NCI-H2107 treated with DMSO at 0.1 percent for 48 hours (cell line): ENCODE results near the gene CREG1.
A peak's percentile ranks its signal among the peaks of the same experiment; 100 is the strongest.
"Not testable (repeated sequence)": the region's sequence is repeated elsewhere in the genome, so short reads cannot be mapped to it uniquely, and the experiment has no call there.

Experiments used
- DNase-seq: peaks from one replicate; lab custom pipeline; 2025; ENCODE audit not compliant: unreplicated experiment; lab: John Stamatoyannopoulos, UW

The CREG1 gene

DNA sequence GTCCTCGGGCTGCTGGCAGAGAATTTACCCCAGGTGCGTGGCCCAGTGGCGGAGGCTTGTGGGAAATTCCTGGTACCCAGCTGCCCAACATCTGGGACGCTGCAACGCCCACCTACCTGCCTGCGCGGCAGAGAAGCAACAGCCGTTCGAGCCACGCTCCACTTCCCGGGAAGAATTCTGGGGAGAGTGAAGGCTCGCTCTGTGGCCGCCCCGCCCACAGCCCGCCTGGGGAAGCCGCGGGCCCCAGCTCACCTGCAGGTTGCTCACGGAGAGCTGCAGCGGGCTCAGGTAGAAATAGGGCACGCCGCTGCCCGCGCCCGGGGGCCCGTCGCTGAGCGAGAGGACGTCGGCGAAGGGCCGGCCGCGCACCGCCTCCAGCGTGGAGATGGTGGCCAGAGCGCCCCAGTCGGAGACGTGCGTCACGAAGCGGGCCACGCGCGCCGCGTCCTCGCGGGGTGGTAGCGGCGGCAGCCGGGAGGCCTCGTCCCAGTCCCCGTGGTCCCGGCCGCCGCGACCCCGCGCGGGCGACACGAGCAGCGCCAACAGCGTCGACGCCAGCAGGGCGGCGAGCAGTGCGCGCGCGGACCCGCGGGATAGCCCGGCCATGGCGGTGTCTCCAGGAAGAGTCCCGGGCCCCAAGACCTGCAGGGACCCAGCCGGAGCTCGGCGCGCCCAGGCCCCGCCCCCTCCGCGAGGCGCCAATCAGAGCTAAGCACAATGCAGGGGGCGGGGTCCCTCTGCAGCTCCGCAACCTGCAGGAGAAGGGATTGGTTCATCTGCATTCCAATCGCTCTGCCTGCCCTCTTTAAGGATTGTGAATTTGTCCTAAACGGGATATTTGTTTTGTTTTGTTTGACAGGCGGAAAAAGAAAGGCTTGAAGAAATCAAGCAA lies at the start of gene CREG1:
TSS of gene CREG1 (minus strand) at position 627 of the 892 bp plus-strand sequence.
- DNase-seq = peak; percentile 85

GRCh38 chr1:167602840-167603239 lies 49.3 kb upstream of the CREG1 start:
- DNase-seq = no peak

DNA sequence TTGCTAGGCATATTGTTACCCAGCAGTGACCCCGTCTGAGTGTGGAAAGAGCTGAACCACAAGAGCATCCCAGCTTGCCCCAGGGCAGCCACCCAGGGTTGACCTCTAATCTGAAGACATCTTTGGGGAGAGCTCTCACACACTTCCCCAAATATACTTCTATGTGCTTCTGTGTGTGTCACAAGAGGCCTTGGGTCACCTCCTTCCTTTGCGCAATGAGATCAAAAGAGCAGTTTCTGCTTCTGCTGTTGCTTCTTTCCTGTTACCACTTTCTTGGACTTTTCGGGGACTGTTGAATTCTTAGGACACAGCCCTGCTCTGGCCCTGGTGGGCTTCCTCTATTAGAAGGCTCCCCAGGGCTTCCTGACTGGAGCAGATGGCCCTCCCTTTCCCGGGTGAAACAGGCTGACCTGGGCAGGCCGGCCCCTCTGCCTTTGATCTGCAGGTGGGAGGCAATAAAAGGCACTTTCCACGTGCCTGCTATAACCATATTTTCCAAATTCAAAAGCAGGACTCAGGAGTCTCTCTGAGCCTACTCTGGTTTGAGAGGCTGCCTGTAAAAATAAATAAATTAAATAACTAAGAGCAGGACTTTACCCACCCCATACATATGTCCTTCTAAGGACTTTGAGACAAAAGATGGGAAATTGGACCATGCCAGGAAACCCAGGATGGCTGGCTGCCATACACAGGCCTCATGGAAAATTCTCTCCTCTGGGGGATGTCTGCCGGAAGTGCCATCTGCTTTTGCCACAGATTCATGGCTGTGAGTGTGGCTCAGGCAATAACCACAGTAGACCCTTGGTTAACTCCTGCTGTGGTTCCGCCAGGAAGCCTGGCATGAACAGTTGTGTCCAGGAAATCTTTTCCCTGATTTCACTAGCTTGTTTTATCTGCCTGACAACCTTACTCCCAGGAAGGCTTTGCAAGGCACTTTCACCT lies 48.2 kb upstream of the CREG1 start:
- no peak for DNase-seq

DNA sequence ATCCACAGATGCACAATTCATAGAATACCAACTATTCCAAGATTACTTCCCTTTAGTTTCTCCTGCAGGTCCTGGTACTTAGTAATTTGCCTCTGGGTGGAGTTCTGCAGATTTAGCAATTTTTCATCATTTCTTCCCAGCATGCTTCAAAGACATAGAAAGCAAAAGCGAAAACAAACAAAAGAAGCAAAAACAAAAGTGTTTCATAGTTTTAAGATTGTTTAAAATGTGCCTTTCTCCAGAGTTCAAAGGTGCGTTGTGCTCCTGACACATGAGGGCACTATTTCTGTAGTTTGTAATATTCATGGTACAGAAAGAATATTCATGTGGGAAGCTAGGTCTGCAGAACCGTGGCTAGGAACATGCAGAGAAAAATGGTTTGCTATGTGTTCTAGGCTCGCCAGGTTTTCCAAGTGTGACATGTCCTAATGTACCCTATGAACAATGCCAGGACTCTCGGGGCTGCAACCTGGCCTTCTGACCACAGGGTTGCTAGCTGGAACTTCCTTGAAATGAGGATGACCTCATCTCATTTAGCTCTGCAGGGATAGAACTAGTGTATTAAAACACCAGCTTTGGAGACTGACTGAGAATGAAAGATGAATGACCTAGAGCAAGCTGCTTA lies 46.5 kb upstream of the CREG1 start:
- DNase-seq = peak; percentile 71

DNA sequence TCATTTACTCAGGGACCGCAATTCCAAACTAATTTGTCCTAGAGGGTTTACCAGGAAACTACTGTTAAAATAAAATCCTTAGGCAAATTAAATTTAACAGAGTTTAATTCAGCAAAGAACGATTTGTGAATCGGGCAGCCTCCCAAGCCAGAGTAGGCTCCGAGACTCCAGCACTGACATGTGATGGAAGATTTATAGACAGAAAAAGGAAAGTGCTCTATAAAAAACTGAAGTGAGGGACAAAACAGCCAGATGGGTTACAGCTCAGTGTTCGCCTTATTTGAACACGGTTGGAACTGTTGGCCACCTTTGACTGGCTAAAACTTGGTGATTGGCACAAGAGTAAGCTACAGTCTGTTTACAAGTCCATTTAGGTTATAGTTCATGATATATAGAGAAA lies 41.3 kb upstream of the CREG1 start:
- no peak for DNase-seq

DNA sequence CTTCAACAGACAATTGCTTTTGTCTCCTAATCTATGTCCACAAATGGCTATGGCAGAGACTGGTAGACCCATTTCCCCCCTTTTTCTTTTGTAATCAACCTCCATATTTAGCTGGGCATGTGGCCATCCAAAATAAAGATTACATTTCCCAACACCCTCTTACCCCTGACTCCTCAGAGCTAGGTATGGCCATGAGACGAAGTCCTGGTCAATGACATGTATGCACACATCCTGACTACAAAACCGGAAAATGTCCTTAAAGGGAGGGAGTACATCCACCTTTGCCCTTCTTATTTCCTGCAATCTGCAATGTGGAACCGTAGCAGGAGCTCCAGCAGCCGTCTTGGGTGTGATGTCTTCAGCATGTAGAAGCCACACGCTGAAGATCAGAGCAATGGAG lies 40.3 kb upstream of the CREG1 start:
- DNase-seq = no peak

DNA sequence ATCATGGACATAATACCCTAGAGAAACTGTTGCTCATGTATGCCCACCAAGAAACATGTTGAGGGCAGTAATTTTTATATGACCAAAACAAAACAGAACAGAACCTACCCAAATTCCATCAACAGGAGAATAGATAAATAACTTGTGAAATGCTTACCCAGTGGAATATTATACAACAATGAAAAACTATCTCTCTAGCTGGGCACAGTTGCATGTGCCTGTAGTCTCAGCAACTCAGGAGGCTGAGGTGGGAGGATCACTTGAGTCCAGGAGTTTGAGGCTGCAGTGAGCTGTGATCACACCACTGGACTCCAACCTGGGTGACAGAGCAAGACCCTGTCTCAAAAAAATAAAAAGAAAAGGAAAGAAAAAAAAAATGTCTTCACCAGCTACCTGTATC lies 38.9 kb upstream of the CREG1 start:
- DNase-seq = no peak

DNA sequence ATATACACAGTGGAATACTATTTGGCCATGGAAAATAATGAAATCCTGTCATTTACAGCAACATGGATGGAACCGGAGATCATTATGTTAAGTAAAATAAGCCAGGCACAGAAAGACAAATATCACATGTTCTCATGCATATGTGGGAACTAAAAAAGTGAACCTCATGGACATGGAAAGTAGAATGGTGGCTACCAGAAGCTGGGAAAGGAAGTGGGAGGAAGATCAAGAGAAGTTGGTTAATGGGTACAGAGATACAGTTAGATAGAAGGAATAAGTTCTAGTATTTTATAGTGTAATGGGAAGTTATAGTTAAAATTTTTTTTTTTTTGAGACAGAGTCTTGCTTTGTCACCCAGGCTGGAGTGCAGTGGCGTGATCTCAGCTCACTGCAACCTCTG lies 34.8 kb upstream of the CREG1 start:
- no peak for DNase-seq

- DNase-seq = no peak
These were observed 34.3 kb upstream of the CREG1 start for GRCh38 chr1:167587872-167588271.

- DNase-seq = no peak
These were observed 33.8 kb upstream of the CREG1 start for GRCh38 chr1:167587342-167587741.

DNA sequence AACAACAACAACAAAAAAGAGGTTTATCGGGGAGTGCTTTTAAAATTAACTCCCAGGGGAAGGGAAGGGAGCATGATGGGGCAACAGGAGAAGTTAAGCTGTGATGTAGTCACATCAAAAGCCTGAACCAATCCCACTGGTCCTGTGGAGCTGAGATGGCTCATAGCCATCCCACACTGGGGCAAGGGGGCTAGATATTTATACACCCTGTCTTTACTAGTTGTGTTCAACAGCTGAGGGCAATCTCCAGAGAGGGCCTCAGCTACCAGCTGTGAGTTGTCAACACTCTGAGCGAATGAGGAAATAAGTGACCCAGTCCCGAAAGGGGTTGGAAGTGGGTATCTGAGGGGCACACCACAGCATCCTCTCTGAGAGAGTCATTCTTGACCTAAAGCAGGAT lies 31.0 kb upstream of the CREG1 start:
- DNase-seq = no peak

DNA sequence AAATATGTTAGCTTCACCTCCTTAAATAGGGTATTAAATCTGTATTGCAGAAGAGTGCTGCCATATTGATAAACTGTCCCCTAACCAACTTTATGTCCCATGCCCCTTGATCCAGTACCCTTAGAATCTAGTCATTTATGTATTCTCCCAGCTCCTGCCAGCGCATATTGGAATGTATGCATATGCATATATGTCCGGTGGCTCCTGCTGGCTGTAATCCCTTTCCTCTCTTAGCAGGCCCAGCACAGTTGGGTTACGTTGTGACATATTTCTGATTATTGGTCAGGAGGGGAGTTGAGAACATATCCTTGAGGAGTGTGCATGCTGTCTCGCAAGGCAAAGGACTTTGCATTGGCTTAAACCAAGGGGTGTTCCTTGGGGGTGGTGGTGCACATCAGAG lies 29.2 kb upstream of the CREG1 start:
- no peak for DNase-seq

- no peak for DNase-seq
These were observed 28.5 kb upstream of the CREG1 start for GRCh38 chr1:167582064-167582463.

GRCh38 chr1:167579986-167580385 lies 26.4 kb upstream of the CREG1 start:
- DNase-seq = no peak

DNA sequence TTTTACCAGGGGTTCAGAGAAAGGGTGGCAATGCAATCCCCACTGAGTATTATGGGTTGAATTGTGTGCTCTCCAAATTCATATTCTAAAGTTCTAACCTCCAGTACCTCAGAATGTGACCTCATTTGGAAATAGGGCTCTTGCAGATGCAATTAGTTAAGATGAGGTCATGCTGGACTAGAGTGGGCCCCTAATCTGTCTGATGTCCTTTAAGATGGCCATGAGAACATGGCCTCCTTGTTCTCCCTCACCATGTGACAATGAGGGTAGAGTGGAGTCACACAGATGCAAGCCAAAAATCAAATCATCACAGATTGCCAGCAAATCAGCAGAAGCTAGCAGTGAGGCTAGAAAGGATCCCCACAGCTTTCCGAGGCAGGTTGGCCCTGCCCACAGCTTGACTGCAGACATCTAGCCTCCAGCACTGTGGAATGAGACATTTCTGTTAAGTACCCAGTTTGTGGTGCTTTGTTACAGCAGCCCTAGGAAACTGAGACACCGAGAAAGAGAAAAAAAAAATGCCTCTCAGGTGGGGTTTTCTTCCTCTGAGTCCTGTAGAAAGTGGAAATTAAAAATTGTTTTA lies 25.5 kb upstream of the CREG1 start:
- DNase-seq = no peak

GRCh38 chr1:167575649-167576048 lies 22.1 kb upstream of the CREG1 start:
- no peak for DNase-seq

- no peak for DNase-seq
These were observed 19.5 kb upstream of the CREG1 start for GRCh38 chr1:167573035-167573434.

- not testable (repeated sequence) for DNase-seq
These were observed 17.1 kb upstream of the CREG1 start for GRCh38 chr1:167570712-167571111.

- DNase-seq = no peak
These were observed 14.1 kb upstream of the CREG1 start for GRCh38 chr1:167567663-167568062.

DNA sequence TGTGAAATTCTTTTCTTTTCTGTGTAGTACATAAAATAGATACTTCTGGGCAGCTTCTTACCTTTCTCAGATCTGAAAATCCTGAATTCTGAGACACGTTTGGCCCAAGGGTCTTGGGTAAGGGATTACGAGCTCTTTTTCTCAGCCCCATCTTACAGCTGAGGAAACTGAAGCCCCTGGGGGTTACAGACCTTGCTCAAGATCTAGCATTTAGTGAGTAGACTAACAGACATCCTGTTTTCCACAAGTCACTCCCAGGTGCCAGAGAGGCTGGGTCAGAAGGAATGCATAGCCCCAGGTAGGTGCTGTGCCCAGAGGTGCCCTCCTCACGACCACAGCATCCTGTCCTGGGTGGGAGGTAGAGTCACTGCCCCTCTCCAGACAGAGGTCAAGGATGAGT lies 13.2 kb upstream of the CREG1 start:
- no peak for DNase-seq

DNA sequence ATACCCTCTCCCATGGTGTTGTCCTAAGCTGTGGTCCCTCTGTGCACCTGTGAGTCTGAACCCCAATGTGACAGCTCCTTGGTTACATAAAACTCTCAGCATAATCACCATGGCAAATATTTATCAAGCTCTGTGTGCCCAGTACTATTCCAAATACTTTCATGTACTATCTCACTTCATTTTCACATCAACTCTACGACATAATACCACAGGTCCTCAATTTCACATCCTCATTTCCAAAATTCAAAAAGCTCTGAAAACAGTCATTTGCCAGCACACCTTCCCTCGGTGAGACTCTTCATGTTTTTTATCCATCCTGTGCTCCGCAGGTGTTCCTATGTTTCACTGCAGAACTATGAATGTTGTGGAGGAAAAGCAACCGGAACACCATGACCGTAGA lies 12.4 kb upstream of the CREG1 start:
- no peak for DNase-seq
